ENCODE measurements around the gene SMAD6.

DNA sequence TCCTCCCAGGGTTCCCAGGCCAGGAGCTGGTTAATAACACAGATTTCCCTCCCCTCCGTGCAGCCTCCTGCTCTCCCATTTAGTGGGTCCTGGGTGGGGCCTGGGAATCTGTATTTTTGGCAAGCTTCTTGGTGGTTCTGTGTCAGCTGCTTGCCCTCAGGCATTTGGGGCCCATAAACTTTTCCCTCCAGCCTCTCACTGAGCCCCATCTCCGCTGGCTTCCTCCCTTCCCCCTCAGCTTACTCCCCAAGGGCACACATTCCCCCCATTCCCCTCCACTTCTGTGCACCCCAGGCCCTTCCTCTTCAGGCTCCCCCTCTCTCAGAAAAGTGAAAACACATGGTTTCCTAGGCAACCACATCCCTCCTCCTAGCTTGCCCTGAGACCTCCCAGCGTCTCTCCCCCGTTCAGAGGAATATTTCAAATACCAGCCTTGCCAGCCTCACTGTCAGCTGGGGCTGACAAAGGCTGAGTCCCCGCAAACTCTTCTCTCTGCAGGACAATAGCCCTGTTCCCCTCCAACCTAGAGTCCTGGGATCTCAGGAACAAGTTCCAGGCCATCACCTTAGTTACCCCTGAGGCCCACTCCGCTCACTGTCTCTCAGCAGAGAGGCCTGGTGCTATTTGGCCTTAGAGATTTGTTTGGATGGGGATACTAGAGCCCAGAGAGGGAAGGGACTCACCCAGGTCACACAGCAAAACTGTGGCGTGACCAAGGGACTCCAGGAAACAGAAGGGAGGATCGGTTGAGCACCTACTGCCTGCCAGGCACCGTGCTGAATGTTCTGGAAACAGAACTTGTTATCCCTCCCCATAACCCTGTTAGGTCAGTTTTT lies 44.6 kb upstream of the SMAD6 start:
- TF ChIP-seq, protein P1, sequence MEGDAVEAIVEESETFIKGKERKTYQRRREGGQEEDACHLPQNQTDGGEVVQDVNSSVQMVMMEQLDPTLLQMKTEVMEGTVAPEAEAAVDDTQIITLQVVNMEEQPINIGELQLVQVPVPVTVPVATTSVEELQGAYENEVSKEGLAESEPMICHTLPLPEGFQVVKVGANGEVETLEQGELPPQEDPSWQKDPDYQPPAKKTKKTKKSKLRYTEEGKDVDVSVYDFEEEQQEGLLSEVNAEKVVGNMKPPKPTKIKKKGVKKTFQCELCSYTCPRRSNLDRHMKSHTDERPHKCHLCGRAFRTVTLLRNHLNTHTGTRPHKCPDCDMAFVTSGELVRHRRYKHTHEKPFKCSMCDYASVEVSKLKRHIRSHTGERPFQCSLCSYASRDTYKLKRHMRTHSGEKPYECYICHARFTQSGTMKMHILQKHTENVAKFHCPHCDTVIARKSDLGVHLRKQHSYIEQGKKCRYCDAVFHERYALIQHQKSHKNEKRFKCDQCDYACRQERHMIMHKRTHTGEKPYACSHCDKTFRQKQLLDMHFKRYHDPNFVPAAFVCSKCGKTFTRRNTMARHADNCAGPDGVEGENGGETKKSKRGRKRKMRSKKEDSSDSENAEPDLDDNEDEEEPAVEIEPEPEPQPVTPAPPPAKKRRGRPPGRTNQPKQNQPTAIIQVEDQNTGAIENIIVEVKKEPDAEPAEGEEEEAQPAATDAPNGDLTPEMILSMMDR (IDR thresholded peaks at IDR 0.05), result no peak
- TF ChIP-seq POLR2A (IDR thresholded peaks at IDR 0.05; ENCODE audit: low read depth) (no peak), EP300 (IDR thresholded peaks at IDR 0.05) (no peak), POLR2AphosphoS5 (IDR thresholded peaks at IDR 0.05) (no peak)
